Nephron progenitor cell (in vitro differentiated cells): ENCODE measurements around the gene ZNF526.

Experiments
- DNase-seq: peaks from one replicate; pipeline ENCODE4 v3.0.0; 2021
- H3K27ac Mint-ChIP-seq: 2 replicates; pipeline ENCODE4 v1.8.0; 2021; ENCODE audit warnings: mild to moderate bottlenecking, moderate library complexity, mixed read lengths
- H3K27me3 Mint-ChIP-seq: 2 replicates; pipeline ENCODE4 v1.8.0; 2021; ENCODE audit warnings: mild to moderate bottlenecking, low read depth, mixed read lengths; ENCODE audit not compliant: poor library complexity
- H3K36me3 Mint-ChIP-seq: 2 replicates; pipeline ENCODE4 v1.8.0; 2021; ENCODE audit warnings: low read depth, mixed read lengths
- H3K4me1 Mint-ChIP-seq: 2 replicates; pipeline ENCODE4 v1.8.0; 2021; ENCODE audit warnings: mixed read lengths
- H3K4me3 Mint-ChIP-seq: 2 replicates; pipeline ENCODE4 v1.8.0; 2021; ENCODE audit warnings: mild to moderate bottlenecking, moderate library complexity, mixed read lengths
- H3K9me3 Mint-ChIP-seq: 2 replicates; pipeline ENCODE4 v1.8.0; 2021; ENCODE audit warnings: mild to moderate bottlenecking, moderate library complexity, mixed read lengths
- TF ChIP-seq, protein P1 (sequence below): fragments of 200-600 bp; sonication (generic); IDR thresholded peaks from 2 replicates; pipeline ENCODE4 v1.5.0; 2021; ENCODE audit warnings: antibody characterized with exemption

The ZNF526 gene

DNA sequence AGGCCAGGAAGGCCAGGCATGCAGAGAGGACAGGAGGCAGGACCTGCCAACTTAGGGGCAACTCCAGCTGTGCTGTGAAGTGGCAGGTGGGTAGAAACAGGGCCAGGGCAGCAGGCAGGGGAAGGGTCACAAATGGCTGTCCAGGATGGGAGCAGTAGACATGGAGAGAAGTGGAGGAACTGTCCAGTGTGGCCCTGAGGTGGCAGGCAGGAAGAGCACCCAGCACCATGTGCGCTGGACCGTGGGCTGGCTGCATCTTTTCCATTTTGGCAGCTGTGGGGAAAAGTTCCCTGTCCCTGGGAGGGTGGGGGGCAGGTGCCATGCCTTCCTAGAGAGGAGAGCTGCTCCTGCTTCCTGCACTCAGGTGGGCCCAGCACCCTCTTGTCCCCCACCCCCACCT, 16.4 kb upstream of the ZNF526 start:
- peaks cover 10% of the 10 kb centered on the region for H3K4me1 Mint-ChIP-seq
- H3K27me3 Mint-ChIP-seq: peaks cover 4% of the 10 kb centered on the region
- H3K36me3 Mint-ChIP-seq: peaks cover 42% of the 10 kb centered on the region
- no peak overlapping the region for H3K4me3 Mint-ChIP-seq
- peak; percentile 33 for DNase-seq
- H3K9me3 Mint-ChIP-seq: no peaks in the 10 kb centered on the region
- TF ChIP-seq, protein P1, sequence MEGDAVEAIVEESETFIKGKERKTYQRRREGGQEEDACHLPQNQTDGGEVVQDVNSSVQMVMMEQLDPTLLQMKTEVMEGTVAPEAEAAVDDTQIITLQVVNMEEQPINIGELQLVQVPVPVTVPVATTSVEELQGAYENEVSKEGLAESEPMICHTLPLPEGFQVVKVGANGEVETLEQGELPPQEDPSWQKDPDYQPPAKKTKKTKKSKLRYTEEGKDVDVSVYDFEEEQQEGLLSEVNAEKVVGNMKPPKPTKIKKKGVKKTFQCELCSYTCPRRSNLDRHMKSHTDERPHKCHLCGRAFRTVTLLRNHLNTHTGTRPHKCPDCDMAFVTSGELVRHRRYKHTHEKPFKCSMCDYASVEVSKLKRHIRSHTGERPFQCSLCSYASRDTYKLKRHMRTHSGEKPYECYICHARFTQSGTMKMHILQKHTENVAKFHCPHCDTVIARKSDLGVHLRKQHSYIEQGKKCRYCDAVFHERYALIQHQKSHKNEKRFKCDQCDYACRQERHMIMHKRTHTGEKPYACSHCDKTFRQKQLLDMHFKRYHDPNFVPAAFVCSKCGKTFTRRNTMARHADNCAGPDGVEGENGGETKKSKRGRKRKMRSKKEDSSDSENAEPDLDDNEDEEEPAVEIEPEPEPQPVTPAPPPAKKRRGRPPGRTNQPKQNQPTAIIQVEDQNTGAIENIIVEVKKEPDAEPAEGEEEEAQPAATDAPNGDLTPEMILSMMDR: no peak
- H3K27ac Mint-ChIP-seq: no peak overlapping the region

DNA sequence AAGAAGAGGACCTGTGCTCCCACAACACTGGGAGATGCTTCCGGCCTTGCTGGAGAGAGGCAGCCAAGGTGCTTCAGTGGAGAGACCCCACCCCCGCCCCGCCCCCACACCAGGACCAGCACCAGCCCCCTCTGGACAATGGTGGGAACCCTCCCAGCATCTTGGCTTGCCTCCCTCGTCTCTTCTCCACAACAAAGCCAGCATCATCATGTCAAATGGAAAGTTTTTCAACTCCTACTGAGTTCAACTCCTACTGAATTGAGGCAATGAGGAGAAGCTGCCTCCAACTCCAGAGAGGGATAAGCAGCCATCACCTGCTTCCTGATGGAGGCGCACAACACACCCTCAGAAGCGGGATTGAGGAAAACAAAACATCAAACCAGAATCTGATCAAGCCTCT, 15.4 kb upstream of the ZNF526 start:
- H3K4me3 Mint-ChIP-seq: no peak overlapping the region
- H3K4me1 Mint-ChIP-seq: peaks cover 10% of the 10 kb centered on the region
- H3K36me3 Mint-ChIP-seq: peaks cover 46% of the 10 kb centered on the region
- no peak overlapping the region for H3K27ac Mint-ChIP-seq
- no peak for DNase-seq
- TF ChIP-seq, protein P1: no peak
- peaks cover 7% of the 10 kb centered on the region for H3K27me3 Mint-ChIP-seq
- no peaks in the 10 kb centered on the region for H3K9me3 Mint-ChIP-seq

DNA sequence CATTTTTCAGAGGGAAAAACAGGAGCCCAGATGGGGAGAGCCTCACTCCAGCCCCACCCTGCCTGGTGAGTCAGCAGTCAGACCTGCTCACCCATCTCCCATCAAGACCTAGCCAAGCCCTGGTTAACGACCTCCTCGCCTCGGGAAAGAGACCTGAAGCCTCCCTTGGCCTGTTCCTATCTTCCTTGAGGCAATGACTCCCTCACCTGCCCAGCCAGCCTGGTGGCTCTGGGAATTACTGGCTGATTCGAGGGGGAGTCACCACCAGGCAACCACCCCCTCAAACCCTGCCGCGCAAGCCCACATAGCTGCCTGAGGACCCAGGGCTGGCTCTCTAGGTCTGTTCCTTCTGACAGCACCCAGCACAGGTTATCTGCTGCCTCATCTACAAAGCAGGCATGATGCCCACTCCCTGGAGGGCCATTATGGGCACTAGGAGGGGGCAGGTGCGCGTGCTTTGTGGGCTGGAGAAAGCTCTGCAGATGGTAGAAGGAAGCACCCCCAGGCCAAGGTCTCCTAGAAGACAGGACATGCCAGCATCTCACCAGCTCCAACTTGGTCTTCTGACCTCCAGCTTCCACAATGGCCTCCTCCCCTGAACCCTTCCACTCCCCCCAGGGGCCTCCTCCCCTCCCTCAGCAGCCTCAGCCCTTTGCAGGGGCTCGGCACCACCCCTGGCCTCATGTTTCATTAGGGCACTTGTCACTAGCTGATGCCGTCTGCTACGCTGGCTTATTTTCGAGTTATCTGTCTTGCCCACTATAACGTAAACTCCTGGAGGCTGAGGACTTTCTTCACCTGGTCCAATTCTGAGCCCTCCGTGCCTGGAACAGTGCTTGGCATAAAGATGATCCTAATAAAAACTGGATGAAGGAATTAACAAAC, 13.0 kb upstream of the ZNF526 start:
- TF ChIP-seq, protein P1: no peak
- H3K4me1 Mint-ChIP-seq: peaks cover 10% of the 10 kb centered on the region
- peak overlapping the region; percentile 91 for H3K27ac Mint-ChIP-seq
- no peak overlapping the region for H3K4me3 Mint-ChIP-seq
- peaks cover 7% of the 10 kb centered on the region for H3K27me3 Mint-ChIP-seq
- no peak for DNase-seq
- no peaks in the 10 kb centered on the region for H3K9me3 Mint-ChIP-seq
- H3K36me3 Mint-ChIP-seq: peaks cover 44% of the 10 kb centered on the region

DNA sequence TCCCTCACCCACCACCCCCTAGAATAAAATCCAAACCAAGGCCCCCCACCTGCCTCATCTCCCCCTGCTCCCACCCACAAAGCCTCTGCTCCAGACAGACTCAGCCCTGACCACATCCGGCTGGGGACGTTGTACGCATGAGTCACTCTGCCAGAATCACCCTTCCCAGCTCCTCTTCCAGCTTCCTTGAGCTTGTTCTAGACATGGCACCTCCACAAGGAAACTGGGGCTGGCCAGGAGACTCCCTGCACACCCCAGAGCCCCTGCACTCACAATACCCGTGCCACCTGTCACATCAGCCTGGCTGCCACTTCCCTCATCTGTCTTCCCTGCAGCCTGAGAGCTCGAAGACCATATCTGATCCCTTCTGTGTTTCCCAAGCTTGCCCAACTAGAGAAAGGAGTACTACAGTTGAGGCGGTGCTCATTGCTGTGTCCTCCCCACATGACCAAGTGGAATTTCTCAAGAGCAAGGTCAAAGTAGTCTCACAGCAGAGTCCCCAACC, 12.3 kb upstream of the ZNF526 start:
- TF ChIP-seq, protein P1: no peak
- H3K36me3 Mint-ChIP-seq: peaks cover 41% of the 10 kb centered on the region
- peaks cover 10% of the 10 kb centered on the region for H3K4me1 Mint-ChIP-seq
- no peak for DNase-seq
- H3K27me3 Mint-ChIP-seq: peaks cover 7% of the 10 kb centered on the region
- no peak overlapping the region for H3K4me3 Mint-ChIP-seq
- no peaks in the 10 kb centered on the region for H3K9me3 Mint-ChIP-seq
- peak overlapping the region; percentile 91 for H3K27ac Mint-ChIP-seq

DNA sequence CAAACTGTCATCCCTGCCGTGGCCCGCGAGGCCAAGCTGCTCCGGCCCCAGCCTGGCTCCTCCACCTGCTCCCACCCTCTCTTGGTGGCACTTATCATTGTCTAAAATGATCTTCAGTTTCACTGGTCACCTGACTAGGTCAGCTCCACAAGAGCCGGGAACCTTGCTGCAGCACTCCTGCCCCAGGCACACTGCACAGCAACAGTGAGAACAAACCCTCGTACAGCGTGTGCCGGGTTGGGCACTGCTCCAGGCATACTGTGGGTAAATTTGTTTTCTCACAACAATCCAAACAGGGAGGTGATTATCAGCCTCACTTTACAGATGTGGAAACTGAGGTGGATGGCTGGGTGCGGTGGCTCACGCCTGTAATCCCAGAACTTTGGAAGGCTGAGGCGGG, 11.5 kb upstream of the ZNF526 start:
- TF ChIP-seq, protein P1: no peak
- Mint-ChIP-seq H3K4me3 (no peak overlapping the region), H3K27me3 (peaks cover 7% of the 10 kb centered on the region), H3K9me3 (no peaks in the 10 kb centered on the region), H3K36me3 (peaks cover 43% of the 10 kb centered on the region), H3K27ac (no peak overlapping the region), H3K4me1 (peaks cover 10% of the 10 kb centered on the region)
- no peak for DNase-seq

DNA sequence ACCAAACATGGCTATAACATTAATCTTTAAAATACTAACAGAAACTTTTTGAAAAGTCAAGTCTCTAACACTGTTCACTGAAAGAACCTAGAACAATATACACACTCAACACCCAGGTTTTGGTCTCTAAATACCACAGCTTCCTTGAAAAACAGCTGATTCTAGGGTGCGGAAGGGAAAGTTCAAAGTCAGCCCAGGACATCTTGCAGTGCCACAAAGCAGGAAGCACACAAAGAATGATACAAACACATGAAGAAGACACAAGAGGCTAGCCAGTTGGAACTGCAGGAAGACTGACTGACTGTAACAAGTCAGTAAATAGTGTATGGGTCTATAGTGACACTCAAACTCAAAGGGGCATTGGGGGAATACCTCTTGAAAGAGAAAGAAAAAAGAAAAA, 7.2 kb upstream of the ZNF526 start:
- peaks cover 50% of the 10 kb centered on the region for H3K36me3 Mint-ChIP-seq
- DNase-seq: no peak
- peaks cover 5% of the 10 kb centered on the region for H3K27me3 Mint-ChIP-seq
- H3K4me1 Mint-ChIP-seq: peaks cover 21% of the 10 kb centered on the region
- no peak overlapping the region for H3K27ac Mint-ChIP-seq
- H3K9me3 Mint-ChIP-seq: no peaks in the 10 kb centered on the region
- TF ChIP-seq, protein P1: no peak
- no peak overlapping the region for H3K4me3 Mint-ChIP-seq
